GDM1 (cell line): ENCODE data around the gene AKIRIN2.
"Not testable (repeated sequence)": the region's sequence is repeated elsewhere in the genome, so short reads cannot be mapped to it uniquely, and the experiment has no call there.

ENCODE experiments used
- DNase-seq: peaks from one replicate; lab custom pipeline; 2025; lab: John Stamatoyannopoulos, UW

Gene AKIRIN2

DNA sequence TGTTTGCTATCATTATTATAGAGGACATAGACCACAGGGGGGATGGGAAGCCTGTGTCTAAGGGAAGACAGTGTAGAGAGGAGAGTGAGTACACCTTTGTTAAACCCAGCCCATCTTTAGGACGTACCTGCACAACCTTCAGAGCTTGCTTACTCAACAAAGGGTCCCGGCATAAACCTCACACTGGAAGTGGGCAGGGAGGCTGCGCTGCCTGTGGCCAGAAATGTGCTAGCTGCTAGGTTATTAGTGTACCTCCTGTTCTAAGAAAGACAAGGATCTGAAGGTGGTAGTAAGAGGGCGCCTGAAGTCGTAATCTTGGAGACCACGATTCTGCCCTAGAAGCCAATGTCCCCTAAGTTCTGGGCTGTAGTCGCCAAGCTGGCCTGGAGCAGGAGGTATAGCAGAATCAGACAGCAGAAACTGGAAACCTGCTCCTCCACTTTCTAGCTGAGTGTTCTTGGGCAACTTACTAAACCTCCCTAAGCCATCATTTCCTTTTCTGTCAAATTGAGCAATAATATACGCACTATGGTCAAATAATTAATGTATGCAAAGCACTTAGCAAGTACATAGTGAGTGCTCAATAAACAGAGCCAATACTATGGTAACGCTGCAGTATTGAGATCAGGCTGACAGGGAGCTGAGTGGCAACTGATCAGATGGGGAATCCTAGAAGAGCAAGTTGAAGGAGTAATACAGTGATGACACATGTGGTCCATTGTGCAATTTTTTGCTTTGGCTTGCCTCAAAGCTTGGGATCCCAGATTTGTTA is 16.8 kb upstream of the AKIRIN2 start:
- DNase-seq: no peak

DNA sequence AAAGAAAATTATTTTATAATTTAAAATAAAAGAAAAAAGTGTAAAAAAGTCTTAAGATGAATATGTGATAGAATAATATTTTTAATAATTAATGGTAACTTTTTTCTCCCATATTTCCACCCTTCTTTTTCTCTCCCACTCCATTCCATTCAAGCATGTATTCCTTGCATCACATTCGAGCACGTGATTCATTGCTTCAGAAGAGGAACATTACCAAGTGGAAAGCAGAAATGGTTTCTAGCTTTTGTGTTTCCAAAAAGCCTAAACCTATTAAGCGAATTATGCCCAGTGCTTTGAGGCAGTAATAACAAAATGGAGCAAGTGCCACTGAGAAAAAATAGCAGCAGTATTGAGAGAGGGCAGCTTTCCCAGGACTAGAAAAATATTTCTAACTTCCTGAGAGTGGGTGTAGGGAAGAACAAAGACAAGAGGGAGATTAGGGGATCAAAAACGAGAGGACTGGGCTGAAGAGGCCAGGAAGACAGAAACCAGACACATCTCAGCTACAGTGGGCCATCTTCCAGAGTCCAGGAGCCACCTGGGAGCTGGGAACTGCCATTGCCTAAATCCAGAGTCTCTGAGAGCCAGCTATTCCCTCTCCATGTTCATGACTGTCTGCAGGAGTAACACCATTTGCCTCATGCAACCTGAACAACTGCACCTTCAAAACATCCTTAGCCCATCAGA is 15.0 kb upstream of the AKIRIN2 start:
- no peak for DNase-seq

DNA sequence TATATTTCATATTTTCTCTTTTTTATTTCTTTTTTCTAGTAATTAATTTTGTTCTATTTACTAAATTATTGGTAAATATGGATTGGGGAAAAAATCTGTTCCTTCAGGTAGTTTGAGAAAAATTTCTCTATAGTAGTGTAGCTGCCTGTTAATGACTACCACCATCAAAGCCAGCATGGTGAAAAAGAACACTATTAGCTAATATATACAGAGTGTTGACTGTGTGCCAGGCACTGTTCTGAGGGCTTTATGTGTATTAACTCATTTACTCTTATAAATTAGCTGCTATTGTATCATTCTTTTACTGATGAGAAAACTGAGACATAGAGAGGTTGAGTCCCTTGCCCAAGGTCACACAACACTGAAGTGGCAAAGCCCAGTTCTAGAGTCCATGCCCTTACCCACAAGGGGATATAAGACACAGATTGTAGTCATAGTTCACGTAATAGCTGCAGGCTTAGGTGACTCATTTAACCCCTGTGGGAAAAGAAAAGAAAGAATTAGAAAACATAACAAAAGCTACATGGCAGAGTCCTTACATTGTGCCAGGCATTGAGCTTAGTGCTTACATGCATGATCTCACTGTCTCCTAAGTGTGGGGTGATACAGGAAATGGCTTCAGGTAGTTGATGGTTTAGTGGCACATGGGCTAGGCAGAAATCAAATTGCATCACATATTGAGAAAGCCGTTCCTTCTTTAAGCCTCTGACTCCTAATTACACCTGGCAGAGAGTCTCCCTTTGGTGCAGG is 12.2 kb upstream of the AKIRIN2 start:
- no peak for DNase-seq

DNA sequence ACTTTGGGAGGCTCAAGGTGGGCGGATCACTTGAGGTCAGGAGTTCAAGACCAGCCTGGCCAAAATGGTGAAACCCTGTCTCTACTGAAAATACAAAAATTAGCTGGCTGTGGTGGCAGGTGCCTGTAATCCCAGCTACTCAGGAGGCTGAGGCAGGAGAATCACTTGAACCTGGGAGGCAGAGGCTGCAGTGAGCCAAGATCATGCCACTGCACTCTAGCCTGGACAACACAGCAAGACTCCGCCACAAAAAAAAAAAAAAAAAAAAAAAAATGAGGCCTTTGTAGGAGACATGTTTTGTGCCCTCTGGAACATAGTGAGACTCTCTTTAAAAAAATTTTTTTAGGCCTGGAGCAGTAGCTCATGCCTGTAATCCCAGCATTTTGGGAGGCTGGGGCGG is 10.7 kb upstream of the AKIRIN2 start:
- not testable (repeated sequence) for DNase-seq

DNA sequence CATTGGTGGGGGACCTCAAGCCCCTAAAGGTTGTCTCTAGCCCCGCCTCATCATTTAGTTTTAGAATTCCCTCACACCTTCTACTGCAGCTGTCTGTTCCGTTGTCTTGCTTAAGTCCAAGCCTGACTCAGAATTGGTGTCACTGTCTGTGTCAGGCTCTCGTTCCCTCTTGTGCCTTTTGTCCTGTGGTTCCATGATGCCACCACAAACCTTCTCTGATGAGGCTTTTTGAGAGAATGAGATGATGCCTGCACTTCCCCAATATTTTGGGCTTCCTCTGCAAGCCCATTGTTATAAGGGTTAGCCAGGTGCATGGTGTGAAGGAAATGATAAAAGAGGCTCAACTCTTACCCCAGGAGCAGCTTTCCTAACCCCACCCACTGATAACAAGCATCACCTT is 8.1 kb upstream of the AKIRIN2 start:
- no peak for DNase-seq

DNA sequence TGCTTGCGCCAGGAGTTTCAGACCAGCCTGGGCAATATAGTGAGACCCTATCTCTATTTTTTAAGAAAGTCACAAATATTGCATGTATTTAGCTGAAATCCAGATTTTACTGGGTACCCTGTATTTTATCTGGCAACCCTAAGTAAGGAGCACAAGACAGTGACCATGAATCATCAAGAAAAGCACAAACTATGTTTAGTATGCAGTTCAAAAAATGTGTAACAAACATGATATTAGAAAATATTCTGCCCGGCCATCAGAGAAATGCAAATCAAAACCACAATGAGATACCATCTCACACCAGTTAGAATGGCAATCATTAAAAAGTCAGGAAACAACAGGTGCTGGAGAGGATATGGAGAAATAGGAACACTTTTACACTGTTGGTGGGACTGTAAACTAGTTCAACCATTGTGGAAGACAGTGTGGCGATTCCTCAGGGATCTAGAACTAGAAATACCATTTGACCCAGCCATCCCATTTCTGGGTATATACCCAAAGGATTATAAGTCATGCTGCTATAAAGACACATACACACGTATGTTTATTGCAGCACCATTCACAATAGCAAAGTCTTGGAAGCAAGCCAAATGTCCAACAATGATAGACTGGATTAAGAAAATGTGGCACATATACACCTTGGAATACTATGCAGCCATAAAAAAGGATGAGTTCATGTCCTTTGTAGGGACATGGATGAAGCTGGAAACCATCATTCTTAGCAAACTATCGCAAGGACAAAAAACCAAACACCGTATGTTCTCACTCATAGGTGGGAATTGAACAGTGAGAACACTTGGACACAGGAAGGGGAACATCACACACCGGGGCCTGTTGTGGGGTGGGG is 6.8 kb upstream of the AKIRIN2 start:
- not testable (repeated sequence) for DNase-seq

DNA sequence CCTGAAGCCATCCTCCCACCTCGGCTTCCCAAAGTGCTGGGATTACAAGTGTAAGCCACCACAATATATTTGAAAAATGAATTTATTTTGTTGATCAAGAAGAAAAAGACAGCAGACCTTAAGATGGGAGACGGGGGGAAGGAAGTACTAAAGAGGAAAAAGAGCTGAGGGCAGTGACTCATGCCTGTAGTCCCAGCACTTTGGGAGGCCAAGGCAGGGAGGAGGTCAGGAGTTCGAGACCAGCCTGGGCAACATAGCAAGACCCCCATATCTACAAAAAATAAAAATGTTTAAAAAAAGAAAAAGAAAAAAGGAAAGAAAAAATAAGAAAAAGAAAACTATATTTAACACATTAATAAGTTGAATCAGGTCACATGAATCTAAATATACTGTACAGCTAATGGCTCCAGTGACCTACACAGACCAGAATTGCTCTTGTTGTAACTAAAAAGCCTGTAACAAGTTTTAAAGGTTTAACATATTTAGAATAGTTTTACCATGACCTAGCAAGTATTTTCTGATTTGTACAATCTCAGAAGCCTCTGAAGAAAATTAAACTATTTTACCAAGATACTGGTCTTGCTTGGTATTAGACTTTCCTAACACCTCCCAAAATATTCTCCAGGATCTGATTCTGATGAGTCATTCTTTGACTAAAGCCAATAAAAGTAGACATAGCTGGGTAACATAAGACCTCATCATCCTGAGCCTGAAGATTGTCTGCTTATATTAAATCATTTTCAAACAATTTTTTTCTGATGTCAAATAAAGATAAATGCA is 4.3 kb upstream of the AKIRIN2 start:
- DNase-seq: no peak

DNA sequence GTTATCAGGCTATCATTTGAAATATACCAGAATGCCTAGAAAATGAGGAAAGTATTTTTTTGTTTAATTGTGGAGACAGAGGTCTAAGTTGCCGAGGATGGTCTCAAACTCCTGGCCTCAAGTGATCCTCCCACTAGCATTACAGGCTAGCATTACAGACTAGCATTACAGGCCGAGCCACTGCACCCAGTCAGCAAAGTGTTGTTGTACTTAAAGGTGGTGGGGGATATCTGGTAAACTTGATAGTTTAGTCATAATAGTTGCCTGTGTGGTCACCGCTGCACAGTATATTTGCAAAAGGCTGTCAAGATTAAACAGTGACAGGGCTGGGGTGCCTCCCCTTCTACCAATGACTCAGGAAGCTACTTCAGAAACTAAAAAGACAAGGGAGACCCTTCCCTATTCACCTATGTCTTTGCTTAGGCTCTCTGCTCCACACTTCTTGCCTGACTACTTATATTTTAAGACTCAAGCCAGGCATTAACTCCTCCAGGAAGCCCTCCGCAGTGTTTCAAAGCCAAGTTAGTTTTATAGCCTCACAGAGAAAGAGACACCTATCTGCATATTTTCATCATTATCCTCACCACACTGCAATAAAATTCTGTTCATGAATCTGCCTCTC is 3.1 kb upstream of the AKIRIN2 start:
- no peak for DNase-seq

DNA sequence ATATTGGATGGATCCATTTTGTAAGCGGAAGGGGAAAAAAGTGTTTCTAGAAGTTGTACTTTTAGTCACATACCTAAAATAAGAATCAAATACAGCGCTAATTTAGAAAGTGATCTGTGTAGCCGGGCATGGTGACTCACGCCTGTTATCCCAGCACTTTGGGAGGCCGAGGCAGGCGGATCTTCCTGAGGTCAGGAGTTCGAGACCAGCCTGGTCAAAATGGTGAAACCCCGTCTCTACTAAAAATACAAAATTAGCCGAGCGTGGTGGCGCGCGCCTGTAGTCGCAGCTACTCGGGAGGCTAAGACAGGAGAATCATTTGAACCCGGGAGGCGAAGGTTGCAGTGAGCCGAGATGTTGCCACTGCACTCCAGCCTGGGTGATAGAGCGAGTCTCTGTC is 1.0 kb upstream of the AKIRIN2 start:
- not testable (repeated sequence) for DNase-seq

DNA sequence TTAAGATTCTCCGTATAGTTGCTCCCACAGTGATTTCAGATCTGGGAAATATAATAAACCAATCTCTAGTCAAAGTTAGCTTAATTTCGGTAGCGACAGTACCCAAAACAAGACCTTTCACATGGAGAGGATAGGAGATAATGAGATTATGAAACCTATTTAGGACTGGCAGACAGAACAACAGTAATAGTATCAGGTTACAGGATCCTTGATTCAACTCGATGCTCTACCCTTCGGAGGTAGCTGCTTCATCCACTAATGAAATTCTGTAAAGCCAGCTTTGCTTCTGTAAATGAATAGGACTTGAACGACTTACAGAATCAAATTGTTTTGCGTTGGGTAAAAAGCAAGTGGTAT is 534 bp upstream of the AKIRIN2 start:
- DNase-seq: no peak

DNA sequence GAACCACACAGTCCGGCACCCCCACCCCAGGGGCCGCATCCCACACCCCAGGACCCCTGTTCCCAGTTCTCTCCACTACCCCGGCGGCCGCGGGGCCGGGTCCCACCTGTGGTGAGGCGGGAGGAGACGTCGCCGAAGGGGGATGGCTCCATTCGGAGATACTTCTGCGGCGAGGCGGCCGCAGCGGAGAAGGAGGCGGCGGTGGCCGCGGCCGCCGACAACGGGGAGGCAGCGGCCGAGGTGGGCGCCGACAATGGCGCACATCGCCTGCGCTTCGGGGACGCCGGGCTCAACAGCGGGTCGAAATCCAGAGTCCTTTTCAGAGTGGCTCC is 723 bp downstream of the AKIRIN2 start:
- no peak for DNase-seq

DNA sequence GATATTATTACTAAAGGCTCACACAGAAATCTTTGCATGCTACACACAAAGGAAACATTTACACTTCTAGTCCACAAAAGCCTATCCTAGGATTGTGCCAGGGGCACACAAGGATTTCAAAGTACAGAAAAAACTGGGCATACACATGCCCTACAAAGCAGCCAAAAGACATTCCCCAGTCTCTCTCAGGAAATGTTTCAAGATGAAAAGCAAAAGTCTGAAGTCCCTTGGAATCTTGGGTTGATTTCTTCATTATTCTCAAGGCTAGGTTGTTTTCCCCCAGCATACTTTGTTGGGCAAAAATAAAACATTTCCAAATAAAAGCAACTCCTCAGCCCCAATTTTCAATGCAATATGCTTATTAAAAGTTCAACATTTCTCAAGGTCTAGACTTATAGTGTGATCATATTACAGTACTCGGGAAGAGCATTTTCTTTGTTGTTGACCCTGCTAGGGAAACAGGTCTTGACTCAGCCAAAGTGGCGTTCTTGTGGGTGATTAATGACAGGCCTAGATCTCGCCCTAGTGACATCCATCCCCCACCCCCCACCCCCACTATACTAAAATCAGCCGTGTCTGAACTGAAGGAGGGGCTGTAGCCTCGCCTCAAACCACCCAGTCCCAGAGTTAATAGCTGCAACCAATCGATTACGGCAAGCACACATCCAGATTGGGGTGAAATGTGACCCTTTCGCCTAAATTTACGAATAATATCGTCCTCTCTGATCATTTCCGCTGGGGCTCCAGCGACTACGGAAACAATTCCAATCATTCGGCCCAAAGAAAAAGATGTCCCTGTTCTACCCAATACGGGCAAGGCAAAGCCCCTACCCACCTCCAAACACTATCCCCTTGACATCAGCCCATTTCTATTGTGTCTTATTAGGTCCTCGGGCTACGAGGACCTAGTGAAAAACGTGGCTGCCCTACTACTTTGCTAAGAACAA is 1.4 kb downstream of the AKIRIN2 start:
- no peak for DNase-seq

DNA sequence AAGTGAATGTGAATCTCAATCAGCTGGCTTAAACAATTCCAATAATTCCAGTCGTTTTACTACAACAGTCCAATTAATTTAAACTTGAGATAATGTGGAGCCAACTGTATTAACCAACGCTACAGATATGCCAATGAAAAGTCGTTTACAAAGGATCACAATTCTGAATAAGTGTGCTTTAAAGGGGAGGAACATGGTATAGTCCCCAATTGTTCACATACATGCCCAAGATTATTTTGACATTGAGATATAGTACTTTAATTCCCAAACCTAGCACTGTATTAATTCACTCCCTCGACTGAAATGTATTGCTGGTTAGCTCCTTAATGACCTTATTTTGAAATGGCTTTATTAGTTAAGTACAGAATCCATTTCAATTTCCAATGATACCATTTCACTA is 2.5 kb downstream of the AKIRIN2 start:
- no peak for DNase-seq

DNA sequence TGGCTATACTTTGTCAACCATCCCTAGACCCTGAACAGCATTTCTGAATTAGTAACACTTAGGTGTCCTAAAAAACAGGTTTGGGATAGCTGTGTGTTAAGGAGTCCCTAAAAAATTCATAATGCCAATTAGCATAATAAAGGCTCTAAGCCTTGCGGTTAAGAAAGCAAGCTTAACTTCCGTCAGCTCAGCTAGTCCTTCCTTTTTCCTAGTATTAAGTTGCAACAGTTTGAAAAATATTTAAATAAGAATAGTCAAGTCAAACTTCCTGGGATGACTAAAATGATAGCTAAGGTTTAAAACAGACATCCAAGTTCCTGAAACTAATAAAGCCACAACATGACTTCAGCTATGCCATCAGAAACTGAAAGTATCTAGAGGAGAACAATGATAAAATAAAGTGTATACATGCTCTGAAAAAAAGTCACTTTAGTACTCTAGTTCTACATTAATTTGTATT is 3.5 kb downstream of the AKIRIN2 start:
- DNase-seq: no peak

DNA sequence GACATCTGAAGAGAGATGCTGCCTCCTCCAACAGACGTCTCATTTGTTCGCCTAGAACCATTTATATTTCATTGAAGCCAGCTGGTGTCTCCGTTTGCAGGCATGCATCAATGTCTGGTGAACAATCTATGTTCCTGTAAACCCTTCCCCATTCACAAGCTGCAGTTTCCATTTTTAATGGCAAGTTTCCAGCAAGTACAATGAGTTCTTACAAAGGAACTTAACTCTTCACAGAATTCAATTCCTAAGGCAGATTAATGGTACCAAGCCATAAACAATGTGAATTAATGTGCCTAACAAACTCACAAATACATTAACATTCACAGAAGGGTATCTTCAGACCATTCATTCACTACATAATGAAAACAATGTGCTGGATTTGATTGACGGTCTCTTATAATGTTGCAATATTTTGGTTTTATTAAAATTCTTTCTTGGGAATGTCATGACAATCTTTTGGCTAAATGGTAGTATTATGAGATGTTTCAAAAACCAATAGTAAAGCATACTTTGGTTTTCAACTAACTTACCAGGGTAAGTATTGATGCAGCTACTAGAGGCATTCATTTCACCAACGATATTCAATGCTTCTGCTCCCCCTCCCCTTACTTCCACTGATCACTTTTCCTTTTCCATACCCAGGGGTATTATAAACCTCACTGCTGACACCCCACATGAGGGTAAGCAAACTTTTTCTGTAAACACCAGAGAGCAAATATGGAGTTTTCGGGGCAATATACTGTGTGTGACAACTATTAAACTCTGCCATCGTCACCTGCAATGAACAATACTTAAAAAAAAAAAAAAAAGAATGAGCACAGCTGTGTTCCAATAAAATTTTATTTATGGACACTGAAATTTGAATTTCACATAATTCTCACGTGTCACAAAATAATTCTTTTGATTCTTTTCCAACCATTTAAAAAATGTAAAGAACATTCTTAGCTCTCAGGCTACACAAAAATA is 4.2 kb downstream of the AKIRIN2 start:
- no peak for DNase-seq

DNA sequence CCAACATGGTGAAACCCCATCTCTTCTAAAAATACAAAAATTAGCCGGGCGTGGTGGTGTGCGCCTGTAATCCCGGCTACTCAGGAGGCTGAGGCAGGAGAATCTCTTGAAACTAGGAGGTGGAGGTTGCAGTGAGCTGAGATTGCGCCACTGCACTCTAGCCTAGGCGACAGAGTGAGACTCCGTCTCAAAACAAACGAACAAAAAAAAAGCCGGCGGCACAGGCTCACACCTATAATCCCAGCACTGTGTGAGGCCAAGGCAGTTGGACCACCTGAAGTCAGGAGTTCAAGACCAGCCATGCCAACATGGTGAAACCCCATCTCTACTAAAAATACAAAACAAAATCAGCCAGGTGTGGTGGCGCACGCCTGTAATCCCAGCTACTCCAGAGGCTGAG is 5.2 kb downstream of the AKIRIN2 start:
- DNase-seq: not testable (repeated sequence)

DNA sequence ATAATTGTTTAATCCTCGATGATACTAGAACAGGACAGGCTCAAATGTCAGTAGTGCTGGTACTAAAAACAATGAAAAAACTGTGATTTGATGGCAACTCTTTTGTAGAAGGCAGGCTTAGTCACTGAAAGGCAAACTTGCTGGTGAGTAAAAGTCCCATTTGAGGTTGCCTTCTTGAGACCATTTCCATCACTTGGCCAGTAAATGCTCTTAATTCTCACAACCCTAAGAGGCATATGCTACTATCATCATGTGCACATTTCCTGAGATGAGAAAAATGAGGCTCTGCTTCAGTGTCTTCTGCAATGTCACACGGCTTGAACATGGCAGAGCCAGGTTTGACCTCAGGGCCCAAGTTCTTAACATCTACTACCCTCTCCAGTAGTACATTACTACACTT is 9.9 kb downstream of the AKIRIN2 start:
- DNase-seq: no peak

DNA sequence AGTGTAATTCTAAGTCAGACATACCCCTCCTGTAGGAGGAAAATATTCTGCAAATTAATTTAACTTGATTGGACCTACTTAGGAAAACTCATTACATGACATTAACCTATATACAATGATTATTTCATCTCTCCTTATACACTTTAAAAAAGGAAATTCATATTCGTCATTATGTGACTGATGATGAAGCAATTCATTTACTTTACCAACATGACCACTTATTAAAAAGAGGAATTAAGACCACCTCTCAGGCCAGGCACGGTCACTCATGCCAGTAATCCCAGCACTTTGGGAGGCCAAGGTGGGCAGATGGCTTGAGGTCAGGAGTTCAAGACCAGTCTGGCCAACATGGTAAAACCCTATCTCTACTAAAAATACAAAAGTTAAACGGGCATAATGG is 11.6 kb downstream of the AKIRIN2 start:
- no peak for DNase-seq

DNA sequence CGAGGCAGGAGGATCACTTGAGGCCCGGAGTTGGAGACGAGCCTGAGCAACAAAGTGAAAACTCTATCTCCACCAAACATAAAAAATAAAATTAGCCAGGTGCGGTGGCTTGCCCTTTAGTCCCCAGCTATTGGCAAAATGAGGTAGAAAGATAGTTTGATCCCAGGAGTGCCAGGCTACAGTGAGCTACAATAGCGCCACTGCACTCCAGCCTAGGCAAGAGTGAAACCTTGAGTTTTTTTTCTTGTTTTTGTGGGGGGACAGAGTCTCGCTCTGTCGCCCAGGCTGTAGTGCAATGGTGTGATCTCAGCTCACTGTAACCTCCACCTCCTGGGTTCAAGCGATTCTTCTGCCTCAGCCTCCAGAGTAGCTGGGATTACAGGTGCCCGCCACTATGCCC is 14.1 kb downstream of the AKIRIN2 start:
- not testable (repeated sequence) for DNase-seq
